NCI-H82 treated with DMSO at 0.1 percent for 48 hours (cell line): Measurements from ENCODE around the gene LY6G5C.

Experiments used
- DNase-seq: peaks from one replicate; lab custom pipeline; 2025; ENCODE audit not compliant: unreplicated experiment; lab: John Stamatoyannopoulos, UW

Gene LY6G5C, protein sequence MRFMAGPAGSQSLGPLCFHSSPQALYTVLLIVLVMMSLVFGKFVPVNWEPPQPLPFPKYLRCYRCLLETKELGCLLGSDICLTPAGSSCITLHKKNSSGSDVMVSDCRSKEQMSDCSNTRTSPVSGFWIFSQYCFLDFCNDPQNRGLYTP

DNA sequence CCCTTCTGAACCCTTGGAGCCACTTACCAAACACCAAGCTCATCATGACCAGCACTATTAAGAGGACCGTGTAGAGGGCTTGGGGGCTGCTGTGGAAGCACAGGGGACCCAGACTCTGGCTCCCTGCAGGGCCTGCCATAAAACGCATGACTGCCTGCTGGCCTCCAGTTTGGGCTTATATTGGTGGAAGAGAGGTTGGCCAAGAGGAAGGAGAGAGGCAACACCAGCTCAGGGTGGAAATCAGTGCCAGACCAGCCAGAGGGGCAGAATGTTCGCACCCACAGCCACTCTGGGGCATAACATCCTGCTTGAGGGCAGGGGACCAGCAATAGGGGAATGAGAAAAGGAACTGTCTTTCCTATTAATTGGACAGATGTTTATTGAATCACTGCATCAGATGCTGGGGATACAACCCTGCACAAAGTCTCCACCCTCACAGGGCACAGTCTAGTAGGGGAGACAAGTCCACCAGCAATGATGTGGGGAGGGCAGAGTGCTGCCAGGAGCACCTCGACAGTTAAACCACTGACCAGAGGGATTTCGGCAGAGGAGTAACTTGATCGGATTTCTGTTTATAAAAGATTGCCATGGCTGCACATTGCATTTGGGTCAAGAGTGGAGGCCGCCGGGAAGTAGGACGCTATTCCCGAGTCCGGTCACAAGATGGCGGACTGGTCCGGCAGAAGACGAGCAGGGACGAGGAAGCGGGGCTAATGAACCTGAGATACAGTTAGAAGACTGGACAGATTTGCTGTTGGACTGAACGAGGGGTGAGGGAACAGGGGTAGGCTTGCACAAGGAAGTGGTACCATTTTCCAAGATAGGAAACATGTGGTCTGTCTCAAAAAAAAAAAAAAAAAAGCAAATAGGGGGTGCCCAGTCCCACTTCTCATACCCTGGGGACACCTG, at the start of gene LY6G5C:
LY6G5C (minus strand) TSS at position 842 of the 909 bp plus-strand sequence; CDS start at position 148, 694 bp downstream.
- DNase-seq = peak; percentile 76

DNA sequence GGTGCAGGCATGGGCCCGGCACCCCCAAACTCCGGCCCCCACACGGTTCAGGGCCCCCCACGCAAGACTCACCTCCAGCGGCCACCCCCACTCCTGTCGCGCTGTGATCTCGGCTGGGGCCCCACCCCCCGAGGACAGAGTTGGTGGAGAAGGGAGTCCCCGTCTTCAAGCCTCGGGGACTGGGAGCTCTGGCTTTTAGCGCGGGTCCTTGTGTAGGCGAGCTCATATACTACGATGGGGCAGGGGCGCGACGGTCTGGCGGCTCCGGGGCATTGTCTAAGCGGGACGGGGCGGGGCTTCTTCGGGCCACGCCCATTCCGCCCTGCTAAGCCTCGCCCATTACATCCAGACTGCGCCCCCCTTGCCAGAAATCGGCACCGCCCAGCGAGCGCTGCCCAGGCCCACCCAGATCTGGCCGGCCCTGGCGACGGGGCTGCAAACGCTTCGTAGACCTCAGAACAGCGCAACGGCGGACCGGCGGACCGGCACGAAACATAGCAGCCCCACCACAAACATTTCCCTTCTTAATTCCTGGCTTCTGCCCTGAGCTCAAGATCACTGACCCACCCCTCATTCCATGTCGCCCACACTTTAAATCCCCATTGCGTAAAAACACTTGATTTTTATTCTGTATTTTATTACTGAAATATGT, 49.2 kb upstream of the LY6G5C start:
- DNase-seq = peak; percentile 40

DNA sequence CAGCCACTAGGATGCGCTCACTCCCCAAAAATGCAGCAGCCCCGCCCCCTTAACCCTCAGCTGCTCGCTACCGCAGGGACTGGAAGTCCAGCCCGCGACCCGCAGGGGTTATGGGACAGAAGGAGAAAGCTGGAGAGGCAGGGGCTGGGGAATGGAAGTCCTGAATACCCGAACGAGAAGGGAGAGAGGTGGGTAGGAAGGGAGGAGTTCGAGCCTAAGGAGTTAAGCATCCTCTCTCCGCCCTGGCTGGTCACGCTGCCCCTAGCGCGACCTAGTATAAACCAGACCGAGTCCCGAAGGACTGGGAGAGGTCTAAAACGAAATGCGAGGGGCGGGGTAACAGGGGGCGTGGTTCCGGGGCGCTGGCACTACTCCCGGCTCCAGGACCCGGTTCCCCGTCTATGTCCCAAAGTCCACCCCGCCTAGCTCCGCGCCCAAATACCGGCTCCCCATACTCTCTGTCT, 48.7 kb upstream of the LY6G5C start:
- DNase-seq = peak; percentile 77

DNA sequence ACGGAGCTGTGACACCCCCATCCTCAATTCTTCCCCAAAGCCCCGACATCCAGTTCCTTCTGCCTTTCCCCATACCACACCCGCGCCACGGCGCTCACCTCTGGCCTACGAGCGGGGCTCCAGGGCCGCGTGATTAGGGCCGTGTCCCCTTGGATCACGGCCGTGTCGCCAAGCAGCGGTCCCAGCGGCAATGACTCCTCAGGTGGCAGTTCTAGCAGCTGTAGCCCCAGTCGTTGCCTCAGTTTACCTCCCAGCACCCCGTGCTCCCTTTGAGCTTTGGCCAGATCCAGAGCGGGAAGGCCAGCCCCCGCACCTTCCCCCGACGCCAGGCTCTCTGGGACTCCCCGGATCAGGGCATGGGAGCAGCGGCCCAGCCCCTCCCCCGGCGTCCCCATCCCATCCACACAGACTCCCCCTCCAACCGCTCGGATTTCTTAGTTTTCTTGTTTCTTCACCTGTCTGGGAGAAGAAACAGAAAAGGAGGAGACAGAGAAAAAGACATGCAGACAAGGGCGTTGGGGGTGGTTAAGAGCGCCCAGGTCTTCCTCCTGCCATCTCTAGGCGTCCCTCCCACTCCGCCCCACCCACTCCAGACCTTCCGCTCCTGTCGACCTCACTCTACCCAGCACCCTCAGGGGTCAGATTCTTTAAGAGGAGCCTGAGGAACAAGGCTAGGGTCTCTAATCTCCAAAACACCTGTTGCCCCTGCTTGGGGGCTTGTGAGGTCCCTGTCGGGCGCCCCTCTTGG, 48.1 kb upstream of the LY6G5C start, which contains the start of gene DDAH2:
DDAH2 (minus strand) TSS at position 533 of the 748 bp plus-strand sequence; CDS start at position 395, 138 bp downstream.
- DNase-seq = no peak

DNA sequence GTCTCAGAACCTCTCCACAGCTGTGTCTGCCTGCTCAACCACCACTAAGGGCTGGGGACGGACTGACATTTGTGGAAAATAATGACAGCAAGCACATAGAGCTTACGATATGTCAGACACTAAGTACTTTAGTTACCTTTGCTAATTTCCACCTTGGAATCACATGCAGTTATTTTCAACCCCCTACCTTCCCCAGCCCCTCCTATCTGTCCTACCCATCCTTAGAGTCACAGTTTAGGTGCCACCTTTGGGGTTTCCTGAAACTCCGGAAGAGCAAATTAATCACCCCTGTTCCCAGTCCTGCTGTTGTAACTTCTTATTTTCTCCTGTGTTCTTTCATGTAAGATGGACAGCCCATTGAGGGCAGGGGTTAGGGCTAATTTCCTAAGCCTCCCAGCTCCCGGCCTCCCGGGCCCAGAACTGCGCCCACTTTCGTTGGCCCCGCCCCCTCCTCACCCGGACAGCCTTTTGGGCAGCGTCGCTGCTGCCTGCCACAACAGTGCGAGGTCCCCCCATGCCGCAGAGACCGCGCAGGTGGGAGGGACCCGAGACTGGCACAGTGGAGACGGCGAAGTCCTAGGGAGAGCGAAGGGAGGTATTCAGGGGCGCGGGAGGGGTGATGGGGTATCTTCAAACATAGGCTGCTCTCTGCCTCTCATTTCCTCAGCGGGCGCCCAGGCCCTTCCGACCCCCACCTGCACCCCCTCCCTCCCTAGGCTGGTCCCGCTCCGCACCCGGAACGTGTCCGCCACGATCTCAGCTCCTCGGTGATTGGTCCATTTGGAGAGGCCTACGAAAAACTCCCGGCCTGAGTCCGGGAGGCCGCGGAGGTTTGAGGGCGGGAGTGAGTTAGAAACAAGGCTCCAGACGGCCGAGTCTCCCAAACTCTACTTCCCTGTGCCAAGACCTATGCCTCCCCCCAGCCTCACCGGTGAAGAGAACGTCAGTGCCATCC, 47.1 kb upstream of the LY6G5C start:
- no peak for DNase-seq

DNA sequence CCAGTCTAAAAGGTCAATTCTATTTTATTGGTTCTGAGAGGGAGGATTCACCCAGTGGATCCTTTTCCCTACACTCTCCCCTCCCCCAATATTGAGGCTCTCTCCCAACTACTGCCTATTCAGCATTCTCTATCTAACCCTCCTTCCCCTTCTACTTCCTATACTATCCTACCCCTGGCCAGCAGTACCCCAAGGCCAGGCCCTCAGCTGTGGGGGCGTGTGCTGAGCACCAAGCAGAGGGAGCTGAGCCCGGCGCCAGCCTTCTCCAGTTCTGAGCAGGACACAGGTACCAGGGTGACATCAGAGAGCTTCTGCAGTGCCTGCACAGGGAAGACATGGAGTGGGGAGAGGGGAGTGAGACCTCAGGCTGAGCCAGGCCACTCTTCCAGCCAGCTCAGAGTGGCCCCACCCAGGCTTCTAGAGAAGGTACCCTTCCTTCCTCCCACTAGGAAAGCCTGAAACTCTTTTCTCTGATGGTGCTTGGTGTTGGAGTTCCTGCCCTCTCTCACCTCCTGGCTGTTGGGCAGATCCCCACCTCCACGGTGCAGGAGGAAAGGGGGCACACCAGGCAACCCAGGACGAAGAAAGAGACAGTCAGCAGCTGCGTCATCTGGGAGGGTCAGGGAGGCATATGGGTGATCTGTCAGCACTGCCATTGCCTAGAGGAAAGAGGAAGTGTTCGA, 46.3 kb upstream of the LY6G5C start:
- no peak for DNase-seq

DNA sequence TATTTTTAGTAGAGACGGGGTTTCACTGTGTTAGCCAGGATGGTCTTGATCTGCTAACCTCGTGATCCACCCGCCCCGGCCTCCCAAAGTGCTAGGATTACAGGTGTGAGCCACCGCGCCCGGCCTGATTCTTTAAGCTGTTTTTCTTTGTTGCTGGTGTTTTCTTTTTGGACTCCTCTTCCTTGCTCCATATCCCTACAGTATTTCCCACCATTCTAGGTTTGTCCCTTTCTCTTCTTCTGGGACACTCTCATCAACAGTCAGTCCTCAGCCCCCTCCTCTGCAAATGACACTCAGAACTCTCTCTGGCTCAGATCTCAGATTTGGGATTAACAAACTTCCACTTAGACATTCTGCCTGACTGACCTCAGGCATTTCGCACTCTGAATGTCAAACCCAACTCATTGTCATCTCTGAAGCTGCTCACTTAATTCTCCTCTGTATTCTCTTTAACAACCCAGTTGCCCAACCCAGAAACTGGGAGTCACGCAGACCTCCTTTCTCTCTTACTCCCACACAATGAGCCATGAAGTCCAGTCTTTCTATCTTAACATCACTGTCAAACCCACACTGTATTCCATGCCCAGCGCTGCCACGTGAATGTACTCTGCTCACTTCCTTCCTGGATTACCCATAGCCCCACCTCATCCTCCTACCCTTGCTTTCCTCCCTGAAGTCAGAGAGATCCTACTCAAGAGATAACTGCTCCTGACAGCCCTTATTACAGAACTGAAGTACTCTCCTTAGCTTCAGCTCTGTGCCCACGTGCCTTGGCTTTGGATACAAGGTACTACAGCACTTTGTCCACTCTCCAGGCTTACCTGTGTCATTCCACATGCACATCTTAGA, 44.9 kb upstream of the LY6G5C start:
- DNase-seq = no peak

DNA sequence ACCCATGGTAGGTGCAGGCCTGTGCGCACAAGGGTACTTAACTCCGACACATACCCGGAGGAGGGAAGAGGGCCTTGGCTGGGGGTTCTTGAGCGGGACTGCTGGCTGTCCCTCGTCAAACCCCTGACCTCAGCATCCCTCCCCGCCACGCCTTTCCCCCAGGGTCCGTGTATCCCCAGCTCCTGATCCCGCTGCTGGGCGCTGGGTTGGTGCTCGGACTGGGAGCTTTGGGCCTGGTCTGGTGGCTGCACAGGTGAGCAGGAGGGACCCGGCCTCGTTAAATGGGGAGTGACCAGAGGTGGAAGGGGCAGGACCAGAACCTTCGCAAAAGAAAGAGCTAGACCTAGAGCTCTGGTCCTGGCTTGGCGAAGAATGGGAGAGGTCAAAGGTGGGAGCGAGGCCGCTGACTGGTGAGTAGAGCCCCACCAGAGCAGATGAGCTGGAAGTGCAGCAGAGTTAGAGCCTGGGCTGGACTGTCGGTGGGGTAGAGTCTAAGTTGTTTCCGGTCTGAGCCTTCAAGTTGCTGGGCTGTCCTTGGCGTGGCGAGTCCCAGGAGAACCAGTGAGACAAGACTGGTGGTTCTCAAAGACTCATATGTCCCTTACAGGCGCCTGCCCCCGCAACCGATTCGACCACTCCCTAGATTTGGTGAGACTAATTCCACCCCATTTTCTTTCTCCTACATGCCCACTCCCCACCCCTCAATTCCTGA, 43.3 kb upstream of the LY6G5C start:
- no peak for DNase-seq

DNA sequence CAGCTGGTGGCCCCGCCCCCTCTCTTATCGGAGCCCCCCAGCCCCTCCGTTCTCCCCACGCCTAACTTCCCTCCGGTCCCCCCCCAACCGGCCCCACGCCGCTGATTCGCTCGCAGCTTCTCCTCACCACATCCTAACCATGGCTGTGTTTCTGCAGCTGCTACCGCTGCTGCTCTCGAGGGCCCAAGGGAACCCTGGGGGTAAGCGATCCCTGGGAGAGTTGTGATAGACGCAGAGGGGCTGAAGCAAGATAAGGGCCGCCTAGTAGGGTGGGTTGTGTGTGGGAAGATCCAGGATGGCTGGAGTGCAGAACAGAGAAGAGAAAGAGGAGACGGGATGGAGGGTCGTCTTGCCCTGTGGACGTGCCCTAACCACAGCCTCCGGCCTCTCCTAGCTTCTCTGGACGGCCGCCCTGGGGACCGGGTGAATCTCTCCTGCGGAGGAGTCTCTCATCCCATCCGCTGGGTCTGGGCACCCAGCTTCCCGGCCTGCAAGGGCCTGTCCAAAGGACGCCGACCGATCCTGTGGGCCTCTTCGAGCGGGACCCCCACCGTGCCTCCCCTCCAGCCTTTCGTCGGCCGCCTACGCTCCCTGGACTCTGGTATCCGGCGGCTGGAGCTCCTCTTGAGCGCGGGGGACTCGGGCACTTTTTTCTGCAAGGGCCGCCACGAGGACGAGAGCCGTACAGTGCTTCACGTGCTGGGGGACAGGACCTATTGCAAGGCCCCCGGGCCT, 42.5 kb upstream of the LY6G5C start, which contains the start of gene MPIG6B:
MPIG6B (plus strand) TSS at position 129 of the 735 bp plus-strand sequence; CDS start at position 140, 11 bp downstream.
- DNase-seq = no peak

DNA sequence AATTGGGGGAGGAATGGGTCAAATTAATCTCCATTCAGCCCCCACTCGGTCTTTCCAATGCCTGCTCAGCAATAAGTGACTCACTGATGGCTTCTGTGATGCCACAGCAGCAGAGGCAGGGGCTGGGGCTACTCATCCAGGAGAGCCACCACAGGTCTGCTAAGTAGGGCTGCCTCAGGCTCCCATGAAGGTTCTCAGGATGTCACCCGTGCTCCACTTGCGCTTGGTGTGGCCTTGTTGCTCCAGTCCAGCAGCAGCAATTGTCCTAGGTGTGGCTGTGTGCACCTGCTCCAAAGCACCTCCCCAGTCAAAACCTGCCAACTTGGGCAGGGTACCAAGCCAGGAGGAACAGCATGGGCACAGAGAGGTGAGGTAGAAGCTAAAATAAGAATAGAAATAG, 41.3 kb upstream of the LY6G5C start:
- no peak for DNase-seq

DNA sequence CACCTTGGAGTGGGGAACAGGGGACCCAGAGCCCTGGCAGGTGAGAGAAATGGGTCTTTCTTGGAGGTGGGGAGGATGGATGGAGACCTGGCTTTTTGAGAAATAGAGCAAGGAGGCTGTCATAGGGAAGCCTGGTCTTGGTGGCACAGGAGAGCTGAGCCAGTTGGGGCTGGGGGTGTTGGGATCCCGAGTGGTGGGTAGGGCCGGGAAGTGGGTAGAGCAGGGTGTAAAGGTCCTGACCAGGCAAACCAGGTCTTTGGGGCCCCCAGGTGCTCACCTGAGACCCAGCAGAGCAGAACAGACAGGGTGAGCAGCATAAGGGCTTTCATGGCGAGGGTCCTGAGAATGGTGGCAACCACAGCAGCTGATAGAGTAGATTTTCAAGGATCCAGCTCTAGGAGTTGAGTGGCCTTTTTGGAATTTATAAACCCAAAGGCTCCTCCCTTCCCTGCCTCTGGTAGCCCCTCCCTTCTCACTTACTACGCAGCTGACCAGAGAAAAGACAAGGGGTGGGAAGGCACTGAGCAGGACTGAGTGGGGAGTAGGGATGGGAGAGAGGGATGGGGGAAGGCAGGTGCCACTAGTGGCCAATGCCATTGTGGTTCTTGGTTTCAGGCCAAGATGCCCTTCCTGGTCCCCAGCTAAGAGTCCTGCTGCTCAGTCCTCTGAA, 40.6 kb upstream of the LY6G5C start, which contains the start of gene LY6G6C:
LY6G6C (minus strand) TSS at position 396 of the 670 bp plus-strand sequence; CDS start at position 329, 67 bp downstream.
- no peak for DNase-seq

DNA sequence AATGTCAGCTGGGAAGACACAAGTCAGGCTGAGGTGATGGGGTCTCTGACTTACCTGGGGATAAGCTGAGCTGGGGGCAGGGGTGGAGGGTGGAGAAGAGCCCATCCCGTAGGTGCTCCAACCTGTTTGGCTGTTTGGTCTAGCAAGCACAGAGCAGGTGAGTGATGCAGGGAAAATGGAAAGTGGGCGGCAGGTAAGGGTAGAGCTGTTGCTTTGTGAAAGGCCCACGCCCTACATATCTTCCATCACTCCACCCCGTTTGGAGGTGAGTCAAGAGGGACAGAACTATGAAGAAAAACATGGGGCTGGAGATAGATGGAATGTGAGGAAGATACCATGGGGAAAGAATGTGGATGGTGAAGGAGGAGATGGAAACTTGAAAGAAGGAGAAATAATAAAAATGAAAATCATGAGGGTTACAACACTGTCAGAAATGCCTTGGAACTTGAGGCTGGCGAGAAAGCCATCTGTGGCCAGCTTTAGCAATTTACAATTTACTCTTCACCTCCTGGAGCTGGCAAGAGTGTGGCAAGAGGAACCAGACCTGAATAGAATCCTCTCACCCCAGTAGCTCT, 39.4 kb upstream of the LY6G5C start:
- DNase-seq = no peak

DNA sequence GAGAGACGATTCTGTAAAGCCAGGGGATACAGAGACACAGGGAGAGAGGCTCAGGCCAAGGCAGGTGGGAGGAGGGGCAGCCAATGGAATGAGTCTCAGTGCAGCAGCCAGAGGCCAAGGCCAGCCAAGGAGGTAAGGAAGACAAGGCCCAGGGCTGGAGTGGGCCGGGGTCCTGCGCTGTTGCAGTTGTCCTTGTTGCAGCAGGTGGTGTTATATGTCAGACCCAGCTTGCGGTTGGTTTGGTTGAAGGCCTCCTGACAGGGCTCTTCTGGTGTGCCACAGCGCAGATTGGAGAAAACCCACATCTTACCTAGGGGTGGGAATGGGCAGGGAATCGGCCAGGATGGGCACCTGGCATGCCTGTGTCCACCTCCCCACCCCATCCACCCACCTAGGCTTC, 38.1 kb upstream of the LY6G5C start:
- no peak for DNase-seq

DNA sequence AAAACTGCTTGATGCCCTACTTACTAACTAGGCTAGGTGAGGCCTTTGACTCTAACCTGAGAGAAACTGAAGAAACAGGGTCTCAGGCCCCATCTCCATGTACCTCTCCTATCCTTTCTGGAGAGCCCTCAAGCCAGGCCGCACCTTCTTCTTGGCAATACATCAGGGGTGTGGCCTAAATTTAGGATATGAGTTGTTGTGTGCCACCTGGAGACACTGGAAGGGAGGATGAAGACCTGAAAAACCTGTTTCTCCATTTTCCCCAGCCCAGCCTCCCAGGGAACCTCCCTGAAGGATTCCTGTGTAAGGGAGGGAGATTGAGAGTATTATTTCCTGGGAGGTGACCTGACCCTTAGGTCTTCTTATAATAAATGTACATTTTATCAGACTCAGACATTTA, 37.4 kb upstream of the LY6G5C start:
- no peak for DNase-seq

DNA sequence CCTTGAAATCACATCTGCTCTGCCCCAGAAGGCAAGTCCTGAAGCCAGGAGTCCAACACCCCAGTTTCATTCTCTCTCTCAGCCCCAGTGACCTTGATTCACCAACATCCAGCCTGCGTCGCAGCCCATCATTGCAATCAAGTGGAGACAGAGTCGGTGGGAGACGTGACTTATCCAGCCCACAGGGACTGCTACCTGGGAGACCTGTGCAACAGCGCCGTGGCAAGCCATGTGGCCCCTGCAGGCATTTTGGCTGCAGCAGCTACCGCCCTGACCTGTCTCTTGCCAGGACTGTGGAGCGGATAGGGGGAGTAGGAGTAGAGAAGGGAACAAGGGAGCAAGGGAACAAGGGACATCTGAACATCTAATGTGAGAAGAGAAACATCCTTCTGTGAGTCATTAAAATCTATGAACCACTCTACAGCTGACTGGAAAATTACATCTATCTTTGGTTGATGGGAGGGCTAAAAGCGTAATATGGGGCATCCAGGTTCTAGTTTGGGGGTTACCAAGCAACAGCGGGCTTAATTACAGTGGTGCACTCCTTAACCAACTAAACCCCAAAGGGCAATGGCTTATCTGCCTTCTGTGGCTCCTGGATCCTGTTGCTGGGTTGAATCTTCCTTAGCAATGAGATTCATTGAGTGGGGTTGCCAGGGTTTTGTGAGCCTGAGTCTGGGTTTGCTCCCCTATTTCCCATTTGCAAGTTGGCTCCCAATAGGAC, 36.8 kb upstream of the LY6G5C start:
- no peak for DNase-seq
